T-helper 2 cell treated with Interferon-gamma antibody and Interleukin-4, amounts not matched to agents 5 μg/mL and 100 μg/mL, for 36 hours (primary cell): ENCODE results near the gene NUDT4.

ENCODE experiments used
- DNase-seq: peaks from one replicate; pipeline ENCODE4 v3.0.0; 2021; ENCODE audit warnings: low spot score
- H3K27ac Mint-ChIP-seq: one replicate; pipeline ENCODE4 v1.8.0; 2021; ENCODE audit warnings: mild to moderate bottlenecking, mixed read lengths
- H3K27me3 Mint-ChIP-seq: one replicate; pipeline ENCODE4 v1.8.0; 2021; ENCODE audit warnings: low read depth, mixed read lengths
- H3K36me3 Mint-ChIP-seq: one replicate; pipeline ENCODE4 v1.8.0; 2021; ENCODE audit warnings: low read depth, mixed read lengths
- H3K4me1 Mint-ChIP-seq: one replicate; pipeline ENCODE4 v1.8.0; 2021; ENCODE audit warnings: low read depth, mixed read lengths
- H3K4me3 Mint-ChIP-seq: one replicate; pipeline ENCODE4 v1.8.0; 2022; ENCODE audit warnings: mild to moderate bottlenecking, moderate library complexity, mixed read lengths
- H3K9me3 Mint-ChIP-seq: one replicate; pipeline ENCODE4 v1.8.0; 2021; ENCODE audit warnings: mixed read lengths

The NUDT4 gene

DNA sequence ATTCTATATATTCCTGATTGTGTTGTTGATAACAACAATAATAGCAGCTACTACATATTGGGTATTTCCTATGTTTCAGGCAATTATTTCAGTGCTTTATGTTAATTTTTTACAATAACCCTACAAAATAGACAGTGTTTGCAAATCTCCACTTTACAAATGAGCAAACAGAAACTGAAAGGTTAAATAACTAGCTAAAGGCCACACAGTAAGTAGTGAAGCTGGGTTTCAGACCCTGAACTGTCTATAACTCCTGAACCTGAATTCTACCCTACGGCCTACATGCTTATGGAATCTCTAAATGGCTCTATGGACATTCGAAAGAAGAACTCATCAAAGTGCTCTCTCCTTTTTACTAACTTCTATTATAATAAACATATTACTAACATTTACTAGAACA, 19.7 kb upstream of the NUDT4 start:
- H3K9me3 Mint-ChIP-seq, result no peaks in the 10 kb centered on the region
- H3K4me3 Mint-ChIP-seq, result no peak overlapping the region
- H3K27me3 Mint-ChIP-seq, result no peaks in the 10 kb centered on the region
- H3K27ac Mint-ChIP-seq, result no peak overlapping the region
- H3K4me1 Mint-ChIP-seq, result peaks cover 12% of the 10 kb centered on the region
- H3K36me3 Mint-ChIP-seq, result no peaks in the 10 kb centered on the region
- DNase-seq, result no peak

DNA sequence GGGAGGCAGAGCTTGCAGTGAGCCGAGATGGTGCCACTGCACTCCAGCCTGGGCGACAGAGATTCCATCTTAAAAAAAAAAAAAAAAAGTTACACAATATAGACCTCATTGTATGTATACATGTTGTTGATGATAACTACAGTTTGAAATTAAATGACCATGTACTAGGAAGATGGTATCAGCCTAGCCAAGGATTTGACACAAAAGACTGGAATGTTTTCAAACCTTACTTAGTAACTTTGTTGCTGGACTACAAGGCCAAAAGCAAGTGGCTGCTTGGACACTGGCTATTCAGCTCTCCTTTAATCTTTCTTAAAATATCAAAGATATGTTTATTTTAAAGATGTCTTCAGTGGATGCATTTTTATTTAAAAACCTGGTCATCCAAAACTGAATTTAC, 18.9 kb upstream of the NUDT4 start:
- Mint-ChIP-seq H3K36me3 (no peaks in the 10 kb centered on the region), H3K9me3 (no peaks in the 10 kb centered on the region), H3K4me1 (peaks cover 18% of the 10 kb centered on the region), H3K27ac (no peak overlapping the region), H3K27me3 (no peaks in the 10 kb centered on the region), H3K4me3 (no peak overlapping the region)
- no peak for DNase-seq

DNA sequence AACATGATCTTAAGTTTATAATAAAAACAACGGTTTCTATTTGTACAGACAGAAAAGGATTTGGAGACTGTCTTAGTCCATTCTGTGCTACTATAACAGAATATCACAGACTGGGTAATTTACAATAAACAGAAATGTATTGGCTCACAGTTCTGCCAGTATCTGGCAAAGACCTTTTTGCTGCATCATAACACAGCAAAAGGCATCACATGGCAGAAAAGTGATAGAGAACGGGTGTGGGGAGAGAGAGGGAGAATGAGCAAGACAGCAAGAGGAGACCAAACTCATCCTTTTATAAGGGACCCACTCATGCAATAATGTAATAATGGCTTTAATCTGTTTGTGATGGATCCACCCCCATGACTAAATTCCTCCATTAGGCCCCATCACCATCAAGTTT, 17.0 kb upstream of the NUDT4 start:
- DNase-seq, result no peak
- no peaks in the 10 kb centered on the region for H3K27me3 Mint-ChIP-seq
- no peaks in the 10 kb centered on the region for H3K9me3 Mint-ChIP-seq
- no peak overlapping the region for H3K27ac Mint-ChIP-seq
- no peaks in the 10 kb centered on the region for H3K36me3 Mint-ChIP-seq
- peaks cover 22% of the 10 kb centered on the region for H3K4me1 Mint-ChIP-seq
- H3K4me3 Mint-ChIP-seq, result no peak overlapping the region

DNA sequence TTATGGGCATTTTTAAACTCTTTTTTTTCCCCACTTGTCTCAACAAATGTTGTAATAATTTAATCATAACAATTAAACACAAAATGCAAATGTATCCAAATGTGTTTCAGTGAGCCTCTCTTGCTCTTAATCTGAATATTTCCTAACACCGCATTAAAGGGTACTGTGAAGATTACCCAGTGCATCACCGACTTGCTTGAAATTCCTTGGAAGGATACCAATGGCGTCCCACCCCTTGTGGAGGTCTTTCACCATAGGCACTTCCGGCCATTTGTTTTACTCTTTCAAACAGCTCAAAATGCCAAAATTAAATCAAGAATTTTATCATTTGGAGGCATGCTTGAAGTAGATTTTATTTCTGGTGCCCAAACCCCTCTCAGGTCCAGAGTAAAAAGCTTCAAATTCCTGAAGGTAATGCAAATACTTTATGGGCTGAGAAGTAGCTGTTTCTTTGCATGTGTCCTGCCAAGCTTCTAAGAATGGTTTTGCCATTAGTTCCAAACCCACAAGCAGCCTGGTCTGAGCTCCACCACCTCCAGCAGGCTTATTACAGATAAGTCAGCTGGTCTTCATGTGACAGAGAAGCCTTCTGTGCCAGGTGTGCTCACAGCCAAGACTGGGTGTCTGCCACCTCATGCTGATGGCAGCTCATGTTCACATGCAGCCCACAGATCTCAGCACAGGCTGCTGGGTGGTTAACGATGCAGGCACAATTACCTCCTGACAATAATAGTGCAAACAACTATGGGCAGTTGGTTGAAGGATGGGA, 16.4 kb upstream of the NUDT4 start:
- Mint-ChIP-seq H3K36me3 (no peaks in the 10 kb centered on the region), H3K9me3 (no peaks in the 10 kb centered on the region), H3K4me3 (no peak overlapping the region), H3K27me3 (no peaks in the 10 kb centered on the region), H3K27ac (no peak overlapping the region), H3K4me1 (peaks cover 22% of the 10 kb centered on the region)
- DNase-seq, result no peak

DNA sequence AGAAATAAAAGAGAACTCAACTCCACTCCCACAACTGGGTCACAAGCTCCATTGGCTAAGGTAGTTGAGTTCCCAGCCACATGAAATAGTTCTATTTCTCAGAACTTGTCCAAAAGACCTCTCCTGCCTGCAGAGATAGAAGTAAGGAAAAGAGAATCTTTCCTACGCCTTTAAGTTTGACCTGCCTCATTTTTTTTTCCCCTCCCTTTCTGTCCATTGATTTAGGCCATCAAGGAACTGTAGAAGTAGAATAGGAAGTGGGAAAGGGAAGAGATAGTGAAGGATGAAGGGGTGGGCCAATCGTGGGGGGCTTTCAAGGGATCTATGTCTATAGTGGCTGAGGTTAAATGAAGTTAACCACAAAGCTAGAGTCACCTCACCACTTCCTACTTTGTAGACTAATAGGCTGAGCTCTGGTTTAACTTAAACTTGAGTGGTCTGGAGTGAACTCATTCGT, 13.9 kb upstream of the NUDT4 start:
- no peaks in the 10 kb centered on the region for H3K27me3 Mint-ChIP-seq
- peaks cover 19% of the 10 kb centered on the region for H3K4me1 Mint-ChIP-seq
- H3K4me3 Mint-ChIP-seq, result peak overlapping the region; percentile 65
- DNase-seq, result no peak
- no peaks in the 10 kb centered on the region for H3K9me3 Mint-ChIP-seq
- H3K36me3 Mint-ChIP-seq, result no peaks in the 10 kb centered on the region
- peak overlapping the region; percentile 34 for H3K27ac Mint-ChIP-seq

DNA sequence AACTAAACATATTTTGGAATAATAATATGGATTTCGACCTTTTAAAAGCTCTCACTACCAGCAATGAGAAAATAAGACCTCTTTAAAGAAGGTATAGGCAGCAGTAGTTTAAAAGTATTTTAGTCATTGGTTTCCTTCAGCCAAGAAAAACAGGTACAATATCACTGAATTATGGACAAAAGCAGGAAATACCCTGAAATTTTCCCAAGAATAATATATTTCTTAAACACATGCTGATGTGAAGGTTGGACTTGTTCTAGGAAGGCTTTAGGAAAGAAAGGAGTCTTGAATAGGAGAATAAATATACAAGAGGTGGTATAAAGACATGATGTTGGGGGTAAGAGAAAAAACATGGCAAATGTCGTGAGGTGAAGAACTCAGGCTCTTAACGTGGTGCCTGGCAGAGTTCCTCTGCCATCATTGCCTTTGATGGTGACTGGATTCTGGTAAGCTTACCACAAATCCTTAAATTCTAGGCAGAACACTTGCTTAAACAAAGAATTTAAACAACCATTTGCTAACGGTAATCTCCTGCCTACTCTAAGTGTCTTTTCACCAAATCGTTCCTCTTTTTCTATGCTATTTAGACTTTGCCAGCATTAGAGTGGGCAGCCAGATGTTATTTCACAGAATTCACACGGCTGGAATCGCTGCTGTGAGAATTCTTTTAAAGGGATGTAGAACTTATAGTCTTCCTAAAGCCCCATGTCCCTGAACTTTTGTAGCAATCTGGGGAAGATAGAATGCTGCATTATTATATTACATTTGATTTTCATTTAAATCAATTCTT, 11.9 kb upstream of the NUDT4 start:
- Mint-ChIP-seq H3K4me3 (no peak overlapping the region), H3K9me3 (no peaks in the 10 kb centered on the region), H3K36me3 (no peaks in the 10 kb centered on the region), H3K27ac (no peak overlapping the region), H3K4me1 (peaks cover 17% of the 10 kb centered on the region), H3K27me3 (no peaks in the 10 kb centered on the region)
- DNase-seq, result no peak

DNA sequence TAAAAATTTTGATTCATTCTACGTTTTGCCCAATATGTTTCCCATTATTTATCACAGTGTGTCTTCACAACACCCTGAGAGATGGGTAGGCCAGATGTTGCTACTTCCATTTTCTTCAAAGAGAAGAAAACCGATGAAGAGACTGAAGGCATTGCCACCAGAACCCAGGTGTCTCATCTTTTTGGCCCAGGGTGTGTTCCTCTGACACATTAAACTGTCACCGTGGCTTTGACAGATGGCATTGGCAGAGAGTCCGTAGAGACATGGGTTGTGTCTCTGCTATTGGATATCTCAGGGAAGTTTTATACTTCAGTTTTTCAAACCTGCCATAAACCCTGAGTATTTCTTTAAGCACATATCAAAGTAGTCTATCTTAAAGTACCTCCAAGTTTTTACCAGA, 11.3 kb upstream of the NUDT4 start:
- Mint-ChIP-seq H3K27ac (no peak overlapping the region), H3K9me3 (no peaks in the 10 kb centered on the region), H3K27me3 (no peaks in the 10 kb centered on the region), H3K4me1 (peaks cover 17% of the 10 kb centered on the region), H3K4me3 (no peak overlapping the region), H3K36me3 (no peaks in the 10 kb centered on the region)
- DNase-seq, result no peak

DNA sequence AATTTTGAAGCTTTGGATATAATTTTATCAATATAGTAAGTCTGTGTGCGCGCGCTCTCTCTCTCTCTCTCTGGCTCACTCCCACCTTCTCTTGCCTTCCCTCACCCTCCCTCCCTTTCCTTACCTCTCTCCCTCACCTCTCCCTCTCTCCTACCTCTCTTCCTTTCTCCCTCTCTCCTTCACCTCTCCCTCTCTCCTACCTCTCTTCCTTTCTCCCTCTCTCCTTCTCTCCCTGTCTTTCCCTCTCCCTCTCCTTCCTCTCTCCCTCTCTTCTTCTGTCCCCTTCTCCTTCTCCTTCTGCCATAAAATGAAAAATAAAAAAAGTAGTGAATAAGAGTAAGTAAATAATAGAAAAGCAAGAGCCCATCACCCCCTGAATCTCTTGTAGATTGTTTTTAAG, 9.0 kb upstream of the NUDT4 start:
- Mint-ChIP-seq H3K4me1 (peaks cover 7% of the 10 kb centered on the region), H3K27me3 (no peaks in the 10 kb centered on the region), H3K9me3 (no peaks in the 10 kb centered on the region), H3K36me3 (no peaks in the 10 kb centered on the region), H3K27ac (no peak overlapping the region), H3K4me3 (no peak overlapping the region)
- no peak for DNase-seq

DNA sequence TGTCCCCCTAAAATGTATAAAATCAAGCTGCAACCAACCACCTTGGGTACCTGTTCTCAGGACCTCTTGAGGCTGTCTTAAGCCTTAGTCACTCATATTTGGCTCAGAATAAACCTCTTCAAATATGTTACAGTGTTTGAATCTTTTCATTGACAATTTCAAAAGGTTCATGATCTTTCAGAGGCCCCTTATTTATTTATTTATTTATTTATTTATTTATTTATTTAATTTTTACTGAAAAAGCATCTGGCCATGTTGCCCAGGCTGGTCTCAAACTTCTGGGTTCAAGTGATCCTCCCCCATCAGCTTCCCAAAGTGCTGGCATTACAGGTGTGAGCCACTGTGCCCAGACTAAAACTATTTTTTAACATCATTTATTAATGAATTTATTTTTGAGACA, 8.2 kb upstream of the NUDT4 start:
- no peak overlapping the region for H3K27ac Mint-ChIP-seq
- DNase-seq, result no peak
- no peaks in the 10 kb centered on the region for H3K36me3 Mint-ChIP-seq
- no peak overlapping the region for H3K4me3 Mint-ChIP-seq
- H3K9me3 Mint-ChIP-seq, result no peaks in the 10 kb centered on the region
- no peaks in the 10 kb centered on the region for H3K27me3 Mint-ChIP-seq
- H3K4me1 Mint-ChIP-seq, result peaks cover 8% of the 10 kb centered on the region

DNA sequence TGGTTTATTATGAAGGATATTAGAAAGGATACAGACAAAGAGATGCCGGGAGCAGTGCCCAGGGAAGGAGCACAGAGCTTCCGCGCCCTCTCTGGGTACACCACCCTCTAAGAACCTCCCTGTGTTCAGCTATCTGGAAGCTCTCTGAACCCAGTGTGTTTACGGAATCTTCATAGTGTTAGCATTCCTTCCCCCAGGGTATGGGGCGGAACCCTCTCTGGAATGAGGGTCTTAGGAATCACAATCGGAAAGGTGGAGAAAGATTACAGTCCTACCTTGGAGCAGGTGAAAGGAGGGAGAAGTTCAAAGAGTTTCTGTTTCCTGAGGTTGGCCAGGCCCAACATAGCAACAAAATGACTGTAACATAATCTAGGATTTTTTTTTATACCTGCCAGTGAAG, 6.8 kb upstream of the NUDT4 start:
- H3K36me3 Mint-ChIP-seq, result no peaks in the 10 kb centered on the region
- no peak overlapping the region for H3K4me3 Mint-ChIP-seq
- H3K27ac Mint-ChIP-seq, result no peak overlapping the region

DNA sequence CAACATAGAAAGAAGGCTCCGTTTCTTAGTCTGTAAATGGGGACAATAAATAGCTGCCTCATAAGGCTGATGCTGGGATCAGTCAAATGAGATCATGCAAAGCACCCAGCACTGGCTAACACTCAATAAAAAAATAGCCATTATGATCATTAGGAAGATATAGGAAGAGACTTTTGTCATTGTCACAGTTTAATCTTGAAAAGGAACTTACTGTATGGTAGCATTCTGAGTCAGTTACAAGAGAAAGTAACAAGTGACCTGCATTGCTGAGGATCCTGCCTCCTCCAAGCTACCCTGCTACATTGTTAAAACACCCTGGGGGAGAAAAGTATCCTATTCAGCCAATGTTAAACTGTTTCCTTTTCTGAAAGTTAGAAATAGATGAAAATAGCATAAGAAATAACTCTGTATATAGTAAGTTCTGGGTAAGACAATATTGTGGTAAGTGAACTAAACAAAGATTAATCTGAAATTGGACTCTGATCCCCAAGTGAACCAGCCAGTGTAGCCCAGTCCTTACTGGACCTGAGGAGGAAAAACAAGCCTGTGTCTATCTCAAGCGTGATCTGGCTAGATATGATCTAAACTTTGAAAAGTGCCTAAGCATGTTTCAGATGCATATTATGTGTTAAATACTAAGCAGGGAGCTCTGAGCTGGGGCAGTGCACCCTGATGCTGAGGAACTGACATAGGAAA, 3.6 kb upstream of the NUDT4 start:
- no peak overlapping the region for H3K4me3 Mint-ChIP-seq
- H3K4me1 Mint-ChIP-seq, result peaks cover 14% of the 10 kb centered on the region
- no peaks in the 10 kb centered on the region for H3K9me3 Mint-ChIP-seq
- no peaks in the 10 kb centered on the region for H3K36me3 Mint-ChIP-seq
- DNase-seq, result no peak
- no peaks in the 10 kb centered on the region for H3K27me3 Mint-ChIP-seq
- H3K27ac Mint-ChIP-seq, result no peak overlapping the region

More for the DNA sequence above, 6.8 kb upstream of the NUDT4 start:
- no peaks in the 10 kb centered on the region for H3K27me3 Mint-ChIP-seq
- H3K4me1 Mint-ChIP-seq, result peaks cover 7% of the 10 kb centered on the region
- DNase-seq, result no peak
- H3K9me3 Mint-ChIP-seq, result no peaks in the 10 kb centered on the region

DNA sequence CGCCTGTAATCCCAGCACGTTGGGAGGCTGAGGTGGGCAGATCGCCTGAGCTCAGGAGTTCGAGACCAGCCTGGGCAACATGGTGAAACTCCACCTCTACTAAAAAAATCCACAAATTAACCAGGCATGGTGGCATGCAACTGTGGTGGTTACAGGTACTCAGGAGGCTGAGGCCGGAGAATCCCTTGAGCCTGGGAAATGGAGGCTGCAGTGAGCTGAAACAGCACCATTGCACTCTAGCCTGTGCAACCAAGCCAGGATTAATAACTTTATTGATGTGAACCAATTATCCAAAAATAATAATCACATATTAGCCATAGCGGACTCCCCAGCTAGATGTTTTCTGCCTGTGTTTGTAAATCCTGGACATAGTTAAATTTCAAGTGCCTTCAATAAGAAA, 1.8 kb upstream of the NUDT4 start:
- Mint-ChIP-seq H3K36me3 (no peaks in the 10 kb centered on the region), H3K4me3 (no peak overlapping the region), H3K4me1 (peaks cover 30% of the 10 kb centered on the region), H3K27me3 (no peaks in the 10 kb centered on the region), H3K9me3 (no peaks in the 10 kb centered on the region), H3K27ac (no peak overlapping the region)
- no peak for DNase-seq

DNA sequence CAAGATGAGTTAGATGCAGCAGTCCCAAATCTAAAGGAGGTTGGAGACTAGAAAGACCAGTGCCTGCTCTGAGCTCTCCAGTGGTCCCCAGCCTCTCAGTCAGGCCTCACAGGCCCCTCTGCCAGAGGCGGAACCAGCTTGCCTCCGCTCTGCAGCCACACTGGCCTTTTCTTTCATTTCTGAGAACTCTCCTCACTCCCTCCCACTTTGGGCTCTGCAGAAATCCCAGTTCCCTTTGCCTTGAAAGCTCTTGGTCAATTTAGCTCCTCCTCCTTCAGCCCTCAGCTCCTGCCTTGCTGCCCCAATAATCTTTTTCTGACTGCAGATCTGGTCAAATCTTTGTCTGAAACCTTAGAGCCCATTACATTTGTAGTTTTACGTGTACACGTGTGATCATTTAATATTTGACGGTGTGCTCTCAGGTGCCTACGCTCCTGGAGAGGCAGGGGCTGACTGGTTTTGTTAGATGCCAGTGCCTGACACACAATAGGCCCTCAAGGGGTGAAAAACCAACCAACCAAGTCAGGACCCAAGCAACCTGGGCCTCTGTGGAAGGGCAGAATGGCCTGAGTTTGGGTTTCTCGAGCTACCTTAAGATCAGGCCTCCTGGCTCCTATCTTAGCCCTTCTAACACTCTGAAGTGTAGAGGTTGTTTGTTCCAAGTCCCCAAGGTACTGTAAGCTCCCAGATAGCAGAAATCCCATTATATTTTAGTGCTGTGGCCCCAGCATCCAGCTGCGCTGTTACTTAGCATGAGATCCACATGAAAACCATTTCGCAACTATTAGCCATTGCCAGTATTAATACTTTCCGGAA, 1.1 kb upstream of the NUDT4 start:
- Mint-ChIP-seq H3K4me3 (peak overlapping the region; percentile 84), H3K9me3 (no peaks in the 10 kb centered on the region), H3K27ac (no peak overlapping the region), H3K27me3 (no peaks in the 10 kb centered on the region), H3K36me3 (peaks cover 5% of the 10 kb centered on the region), H3K4me1 (peaks cover 36% of the 10 kb centered on the region)
- DNase-seq, result no peak
